HG02678 (cell line): ENCODE measurements around the gene PRDM12.

Experiments
- ATAC-seq: cut with Tn5 transposase; IDR thresholded peaks from one replicate; pipeline ENCODE4 v1.9.1; 2021; ENCODE audit warnings: mild to moderate bottlenecking, moderate library complexity; ENCODE audit not compliant: unreplicated experiment

PRDM12 gene

DNA sequence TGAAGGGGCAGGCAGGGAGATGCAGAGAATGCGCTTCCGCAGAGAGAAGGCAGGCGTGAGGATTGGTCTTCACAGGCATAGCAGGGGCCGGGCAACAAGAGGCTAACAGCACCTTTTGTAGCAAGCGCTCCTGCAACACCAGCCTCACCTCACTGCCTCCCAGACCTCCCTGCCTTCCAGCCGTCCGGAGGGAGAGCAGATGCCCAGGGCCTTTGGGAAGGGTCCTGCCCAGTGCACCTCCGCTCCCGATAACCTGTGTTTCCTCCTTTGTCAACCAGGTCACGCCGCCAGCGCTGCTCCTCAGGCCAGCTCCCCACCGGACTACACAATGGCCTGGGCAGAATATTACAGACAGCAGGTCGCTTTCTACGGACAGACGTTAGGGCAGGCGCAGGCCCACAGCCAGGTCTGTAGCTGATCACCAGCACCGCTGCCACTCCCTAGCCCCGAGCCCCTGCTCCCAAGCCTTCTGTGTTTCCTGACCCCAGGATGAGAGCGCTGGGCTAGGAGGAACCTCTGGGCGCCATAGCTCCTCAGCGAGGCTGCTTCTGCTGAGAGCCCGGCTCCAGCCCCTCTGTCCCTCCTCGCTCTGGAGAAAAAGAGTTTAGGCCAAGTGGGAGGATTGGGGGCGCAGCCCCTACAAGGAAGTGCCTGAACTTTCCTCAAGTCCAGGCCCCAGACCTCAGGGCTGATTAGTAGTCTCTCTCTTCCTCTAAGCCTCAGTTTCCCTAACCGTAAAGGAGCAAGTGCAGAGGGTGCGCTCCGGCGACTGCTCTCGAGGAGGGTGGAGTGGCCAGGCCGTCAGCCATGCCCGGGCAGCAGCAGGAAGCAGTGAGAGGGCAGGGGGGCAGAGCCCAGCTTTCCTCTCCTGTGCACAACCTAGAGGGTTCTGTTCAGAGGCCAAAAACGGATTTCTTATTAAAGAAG, 28.4 kb upstream of the PRDM12 start:
- ATAC-seq = no peak

DNA sequence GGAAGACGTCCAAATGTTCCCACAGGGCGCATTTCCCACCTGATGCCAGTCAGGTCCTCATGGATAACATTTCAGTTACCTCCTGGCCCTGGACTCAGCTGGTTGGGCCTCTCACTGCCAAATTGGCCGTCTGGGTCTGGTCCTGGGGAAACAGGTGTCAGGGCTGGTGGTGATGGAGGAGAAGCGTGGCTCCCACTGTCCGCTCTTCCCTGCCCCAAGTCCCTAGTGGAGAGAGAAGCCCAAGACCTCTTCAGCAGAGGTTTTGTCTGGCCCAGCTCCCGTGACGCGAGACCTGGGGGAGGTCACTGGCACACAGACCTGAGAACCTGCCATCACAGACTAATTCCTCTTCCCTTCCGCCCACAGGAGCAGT, 27.8 kb upstream of the PRDM12 start:
- ATAC-seq = no peak

GRCh38 chr9:130638284-130639123, 25.9 kb upstream of the PRDM12 start:
- ATAC-seq = no peak

- ATAC-seq = no peak
These were observed 25.1 kb upstream of the PRDM12 start for GRCh38 chr9:130639124-130639765.

- no peak for ATAC-seq
These were observed 24.4 kb upstream of the PRDM12 start for GRCh38 chr9:130639866-130640555.

- no peak for ATAC-seq
These were observed 23.7 kb upstream of the PRDM12 start for GRCh38 chr9:130640681-130641080.

- no peak for ATAC-seq
These were observed 21.5 kb upstream of the PRDM12 start for GRCh38 chr9:130642926-130643325.

DNA sequence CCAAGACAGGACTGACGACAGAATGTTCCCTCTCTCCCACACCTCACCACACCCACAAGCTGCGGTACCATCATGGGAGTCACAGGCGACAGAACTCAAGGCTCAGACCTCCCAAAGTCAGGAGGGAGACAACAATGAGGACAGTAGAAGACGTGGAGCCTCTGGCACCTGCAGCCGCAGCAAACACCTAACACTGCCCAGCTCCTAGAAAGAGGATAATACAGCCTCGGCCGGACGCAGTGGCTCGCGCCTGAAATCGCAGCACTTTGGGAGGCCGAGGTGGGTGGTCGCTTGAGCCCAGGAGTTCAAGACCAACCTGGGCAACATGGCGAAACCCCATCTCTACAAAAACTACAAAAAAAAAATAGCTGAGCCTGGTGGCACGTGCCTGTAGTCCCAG, 13.2 kb upstream of the PRDM12 start:
- no peak for ATAC-seq

DNA sequence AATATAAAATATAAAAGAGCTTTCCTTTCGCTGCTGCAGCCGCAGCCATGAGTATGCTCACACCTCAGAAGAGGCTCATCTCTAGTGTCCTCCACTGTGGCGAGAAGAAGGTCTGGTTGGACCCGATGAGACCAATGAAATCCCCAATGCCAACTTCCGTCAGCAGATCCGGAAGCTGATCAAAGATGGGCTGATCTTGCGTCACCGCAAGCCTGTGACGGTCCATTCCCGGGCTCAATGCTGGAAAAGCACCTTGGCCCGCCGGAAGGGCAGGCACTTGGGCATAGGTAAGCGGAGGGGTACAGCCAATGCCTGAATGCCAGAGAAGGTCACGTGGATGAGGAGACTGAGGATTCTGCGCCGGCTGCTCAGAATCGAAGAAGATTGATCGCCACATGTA, 12.6 kb upstream of the PRDM12 start:
- no peak for ATAC-seq

- ATAC-seq = no peak
These were observed 9.5 kb upstream of the PRDM12 start for GRCh38 chr9:130654879-130655278.

- ATAC-seq = no peak
These were observed 5.3 kb upstream of the PRDM12 start for GRCh38 chr9:130658893-130659698.

- ATAC-seq = no peak
These were observed 4.6 kb upstream of the PRDM12 start for GRCh38 chr9:130659699-130660248.

GRCh38 chr9:130660326-130660682, 4.1 kb upstream of the PRDM12 start:
- ATAC-seq = no peak

DNA sequence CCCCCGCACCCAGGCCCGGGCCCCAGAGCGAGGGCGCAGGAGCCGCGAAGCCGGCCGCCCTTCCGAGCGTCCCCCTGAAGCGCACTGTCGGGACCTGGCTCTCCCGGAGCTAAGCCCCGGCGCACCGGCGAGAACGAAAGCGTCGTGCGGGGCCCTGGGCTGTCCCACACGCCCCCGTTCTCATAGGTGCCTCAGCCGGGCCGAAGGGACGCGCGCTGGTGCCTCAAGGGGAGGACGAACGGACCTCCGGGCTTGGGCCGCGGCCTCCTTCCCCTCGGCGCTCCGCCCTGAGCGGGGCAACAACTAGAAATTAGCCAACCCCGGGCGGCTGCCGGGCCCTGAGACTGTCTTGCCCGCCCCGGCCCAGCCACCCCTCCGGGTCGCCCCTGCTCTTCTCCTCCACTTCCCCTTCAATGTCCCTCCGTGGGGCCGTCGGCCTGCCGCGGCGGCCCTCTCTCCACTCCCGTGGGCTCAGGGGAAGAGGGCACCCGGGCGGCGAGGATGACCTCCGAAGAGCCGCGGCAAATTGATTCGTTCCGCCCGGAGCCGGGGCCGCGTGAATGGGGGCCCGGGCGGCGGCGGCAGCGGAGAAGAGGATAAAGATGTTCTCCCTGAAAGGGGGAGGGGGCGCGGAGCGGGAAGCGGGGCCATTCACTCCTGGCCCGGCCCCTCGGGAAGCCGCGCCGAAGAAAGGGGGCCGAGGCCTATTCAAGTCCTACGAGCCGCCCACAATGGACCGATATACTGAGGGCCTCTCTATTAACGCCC, 3.5 kb upstream of the PRDM12 start:
- no peak for ATAC-seq

GRCh38 chr9:130661451-130662098, 2.8 kb upstream of the PRDM12 start:
- no peak for ATAC-seq

DNA sequence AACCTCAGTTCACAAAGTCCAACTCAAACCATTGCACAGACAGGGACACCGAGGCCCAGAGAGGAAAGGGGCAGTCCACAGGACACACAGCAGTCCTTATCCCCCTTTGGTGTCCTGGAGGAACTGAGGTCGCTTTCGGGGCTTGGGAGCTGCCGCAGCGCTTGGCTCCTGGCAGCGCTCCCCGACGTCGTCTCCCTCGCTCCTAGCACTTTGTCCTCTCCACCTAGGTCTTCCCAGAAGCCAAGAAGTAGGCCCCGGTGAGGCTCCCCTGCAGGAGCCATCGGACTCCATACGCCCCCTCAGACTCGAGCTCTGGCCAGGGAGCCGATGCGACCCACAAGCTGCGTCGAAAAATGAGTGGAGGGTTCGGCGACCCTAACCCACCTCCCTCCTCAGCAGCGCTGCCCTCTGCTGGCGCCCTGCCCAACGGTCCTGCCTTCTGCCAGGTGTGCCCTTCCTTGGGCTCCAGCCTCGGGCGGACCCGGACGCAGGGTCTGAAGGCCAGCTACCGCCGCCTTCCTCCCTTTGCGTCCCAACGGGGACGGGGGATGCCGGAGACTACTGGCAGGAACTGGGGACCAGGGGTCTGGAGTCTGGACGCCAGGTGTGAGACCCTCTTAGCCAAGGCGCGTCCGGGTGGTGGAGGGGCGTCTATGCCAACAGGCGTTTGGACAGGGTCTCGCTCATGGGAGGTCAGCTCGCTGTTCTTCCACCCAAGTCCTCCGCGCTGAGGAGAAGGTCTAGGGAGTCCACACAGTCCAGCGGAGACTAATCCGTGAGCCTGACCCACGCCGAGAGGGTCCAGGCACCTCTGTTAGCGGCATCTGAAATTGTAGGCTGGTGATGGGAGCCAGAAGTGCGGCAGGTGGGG, 2.1 kb upstream of the PRDM12 start:
- ATAC-seq = no peak

- no peak for ATAC-seq
These were observed 1.5 kb upstream of the PRDM12 start for GRCh38 chr9:130662970-130663257.
